OCI-M2 (cell line): Measurements from ENCODE around the gene HIP1.
"Not testable (repeated sequence)": the region's sequence is repeated elsewhere in the genome, so short reads cannot be mapped to it uniquely, and the experiment has no call there.

Source experiments
- DNase-seq: peaks from one replicate; lab custom pipeline; 2025; ENCODE audit not compliant: unreplicated experiment; lab: John Stamatoyannopoulos, UW

HIP1 gene

DNA sequence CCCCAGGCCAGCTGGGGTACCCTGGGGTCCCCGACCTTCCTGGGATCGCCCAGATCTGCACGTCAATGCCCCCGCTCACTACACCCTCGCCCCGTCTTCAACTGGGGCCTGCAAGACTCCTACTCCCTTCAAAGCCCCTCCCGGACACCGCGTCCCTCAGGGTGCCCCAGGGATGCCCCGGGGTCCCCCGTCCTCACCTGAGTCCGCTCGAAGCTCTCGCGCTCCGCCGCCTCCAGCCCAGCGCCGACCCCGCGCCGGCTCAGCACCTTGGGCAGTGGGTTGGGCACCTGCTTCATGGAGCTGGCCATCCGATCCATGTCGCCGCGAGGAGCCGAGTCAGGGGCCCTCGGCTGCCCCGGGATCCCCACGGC, at the start of gene HIP1:
TSS of gene HIP1 (minus strand) at position 338 of the 371 bp plus-strand sequence. CDS start at position 317, 21 bp downstream.
- DNase-seq, result no peak

DNA sequence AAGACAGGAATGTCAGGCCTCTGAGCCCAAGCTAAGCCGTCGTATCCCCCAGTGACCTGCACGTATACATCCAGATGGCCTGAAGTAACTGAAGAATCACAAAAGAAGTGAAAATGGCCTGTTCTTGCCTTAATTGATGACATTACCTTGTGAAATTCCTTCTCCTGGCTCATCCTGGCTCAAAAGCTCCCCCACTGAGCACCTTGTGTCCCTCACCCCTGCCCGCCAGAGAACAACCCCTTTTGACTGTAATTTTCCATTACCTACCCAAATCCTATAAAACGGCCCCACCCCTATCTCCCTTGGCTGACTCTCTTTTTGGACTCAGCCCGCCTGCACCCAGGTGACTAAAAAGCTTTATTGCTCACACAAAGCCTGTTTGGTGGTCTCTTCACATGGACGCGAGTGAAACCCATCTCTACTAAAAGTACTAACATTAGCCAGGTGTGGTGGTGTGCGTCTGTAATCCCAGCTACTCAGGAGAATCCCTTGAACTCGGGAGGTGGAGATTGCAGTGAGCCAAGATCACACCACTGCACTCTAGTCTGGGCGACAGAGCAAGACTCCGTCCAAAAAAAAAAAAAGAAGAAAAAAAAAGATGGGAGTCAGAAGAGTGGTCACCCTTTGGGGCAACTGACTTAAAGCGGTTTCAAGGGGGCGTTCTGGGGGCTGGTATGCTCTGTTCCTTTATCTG, 49.6 kb upstream of the HIP1 start:
- not testable (repeated sequence) for DNase-seq

DNA sequence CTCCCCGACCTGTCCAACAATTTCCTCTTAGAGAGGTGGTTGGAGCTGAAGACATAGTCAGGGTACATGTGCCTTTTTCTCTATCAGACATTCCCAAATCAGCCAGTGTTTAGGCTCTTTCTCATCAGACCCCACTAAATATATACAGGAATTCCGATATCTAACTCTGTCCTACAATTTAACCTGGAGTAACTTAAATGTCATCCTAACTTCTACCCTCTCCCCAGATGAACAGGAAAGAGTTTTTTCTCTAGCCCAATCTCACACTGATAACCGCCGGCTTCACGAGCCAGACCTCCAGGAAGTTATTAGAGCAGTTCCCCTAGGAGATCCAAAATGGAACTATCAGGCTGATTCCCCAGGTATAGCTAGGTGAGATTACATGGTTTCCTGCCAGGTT, 44.3 kb upstream of the HIP1 start:
- DNase-seq, result not testable (repeated sequence)

DNA sequence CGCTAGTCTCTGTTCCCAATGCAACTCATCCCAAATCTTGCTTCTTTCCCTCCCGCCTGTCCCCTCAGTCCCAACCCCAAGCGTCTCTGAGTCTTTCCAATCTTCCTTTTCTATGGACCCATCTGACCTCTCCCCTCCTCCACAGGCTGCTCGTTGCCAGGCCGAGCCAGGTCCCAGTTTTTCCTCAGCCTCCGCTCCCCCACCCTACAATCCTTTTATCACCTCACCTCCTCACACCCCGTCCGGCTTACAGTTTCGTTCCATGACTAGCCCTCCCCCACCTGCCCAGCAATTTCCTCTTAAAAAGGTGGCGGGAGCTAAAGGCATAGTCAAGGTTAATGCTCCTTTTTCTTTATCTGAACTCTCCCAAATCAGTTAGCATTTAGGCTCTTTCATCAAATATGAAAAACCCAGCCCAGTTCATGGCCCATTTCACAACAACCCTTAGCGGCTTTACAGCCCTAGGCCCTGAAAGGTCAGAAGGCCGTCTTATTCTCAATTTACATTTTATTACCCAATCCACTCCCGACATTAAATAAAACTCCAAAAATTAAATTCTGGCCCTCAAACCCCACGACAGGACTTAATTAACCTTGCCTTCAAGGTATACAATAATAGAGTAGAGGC, 42.0 kb upstream of the HIP1 start:
- DNase-seq, result not testable (repeated sequence)

DNA sequence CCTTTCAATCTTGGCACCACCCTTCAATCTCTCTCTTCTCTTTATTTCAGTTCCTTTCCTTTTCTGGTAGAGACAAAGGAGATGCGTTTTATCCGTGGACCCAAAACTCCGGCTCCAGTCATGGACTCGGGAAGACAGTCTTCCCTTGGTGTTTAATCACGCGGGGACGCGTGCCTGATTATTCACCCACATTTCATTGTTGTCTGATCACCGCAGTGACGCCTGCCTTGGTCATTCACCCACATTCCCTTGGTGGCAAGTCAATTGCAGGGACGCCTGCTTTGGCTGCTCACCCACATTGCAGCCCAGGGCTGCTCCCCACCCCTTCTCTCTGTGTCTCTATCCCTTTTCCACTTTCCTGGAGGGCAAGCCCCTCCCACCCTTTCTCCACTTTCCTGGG, 40.8 kb upstream of the HIP1 start:
- DNase-seq, result not testable (repeated sequence)

DNA sequence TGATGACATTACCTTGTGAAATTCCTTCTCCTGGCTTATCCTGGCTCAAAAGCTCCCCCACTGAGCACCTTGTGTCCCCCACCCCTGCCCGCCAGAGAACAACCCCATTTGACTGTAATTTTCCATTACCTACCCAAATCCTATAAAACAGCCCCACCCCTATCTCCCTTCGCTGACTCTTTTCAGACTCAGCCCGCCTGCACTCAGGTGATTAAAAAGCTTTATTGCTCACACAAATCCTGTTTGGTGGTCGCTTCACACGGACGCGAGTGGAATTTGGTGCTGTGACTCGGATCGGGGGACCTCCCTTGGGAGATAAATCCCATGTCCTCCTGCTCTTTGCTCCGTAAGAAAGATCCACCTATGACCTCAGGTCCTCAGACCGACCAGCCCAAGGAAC, 40.3 kb upstream of the HIP1 start:
- not testable (repeated sequence) for DNase-seq

DNA sequence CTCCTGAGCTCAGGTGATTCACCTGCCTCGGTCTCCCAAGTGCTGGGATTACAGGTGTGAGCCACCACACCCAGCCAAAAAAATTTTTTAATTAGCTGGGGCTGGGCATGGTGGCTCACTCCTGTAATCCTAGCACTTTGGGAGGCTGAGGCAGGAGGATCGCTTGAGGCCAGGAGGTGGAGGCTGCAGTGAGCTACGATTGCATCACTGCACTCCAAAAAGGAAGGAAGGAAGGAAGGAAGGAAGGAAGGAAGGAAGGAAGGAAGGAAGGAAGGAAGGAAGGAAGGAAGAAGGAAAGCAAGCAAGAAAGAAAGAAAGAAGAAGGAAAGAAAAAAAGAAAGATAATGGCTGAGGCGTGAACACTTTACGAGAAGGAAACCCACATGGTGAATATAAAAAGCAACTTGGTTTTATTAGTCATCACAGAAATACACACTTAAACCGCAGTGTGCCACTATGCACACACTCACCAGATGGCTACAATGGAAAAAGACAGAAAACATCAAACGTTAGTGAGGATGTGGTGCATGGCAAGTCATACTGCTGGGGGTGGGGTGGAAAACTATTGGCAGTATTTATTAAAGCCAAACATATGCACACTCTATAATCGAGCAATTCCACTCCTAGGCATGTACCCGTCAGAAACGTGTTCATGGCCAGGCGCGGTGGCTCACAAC, 37.7 kb upstream of the HIP1 start:
- DNase-seq, result no peak

DNA sequence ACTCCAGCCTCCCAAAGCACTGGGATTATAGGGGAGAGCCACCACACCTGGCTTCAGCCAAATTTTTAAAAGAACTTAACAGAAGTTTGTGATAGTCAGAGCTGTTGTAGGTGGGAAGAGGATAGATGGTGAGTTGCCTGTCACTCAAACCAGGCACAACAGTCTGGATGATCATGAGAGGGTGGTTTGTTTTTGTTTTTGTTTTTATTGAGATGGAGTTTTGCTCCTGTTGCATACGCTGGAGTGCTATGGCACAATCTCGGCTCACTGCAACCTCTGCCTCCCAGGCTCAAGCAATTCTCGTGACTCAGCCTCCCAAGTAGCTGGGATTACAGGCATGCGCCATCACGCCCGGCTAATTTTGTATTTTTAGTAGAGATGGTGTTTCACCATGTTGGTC, 35.2 kb upstream of the HIP1 start:
- DNase-seq, result not testable (repeated sequence)

DNA sequence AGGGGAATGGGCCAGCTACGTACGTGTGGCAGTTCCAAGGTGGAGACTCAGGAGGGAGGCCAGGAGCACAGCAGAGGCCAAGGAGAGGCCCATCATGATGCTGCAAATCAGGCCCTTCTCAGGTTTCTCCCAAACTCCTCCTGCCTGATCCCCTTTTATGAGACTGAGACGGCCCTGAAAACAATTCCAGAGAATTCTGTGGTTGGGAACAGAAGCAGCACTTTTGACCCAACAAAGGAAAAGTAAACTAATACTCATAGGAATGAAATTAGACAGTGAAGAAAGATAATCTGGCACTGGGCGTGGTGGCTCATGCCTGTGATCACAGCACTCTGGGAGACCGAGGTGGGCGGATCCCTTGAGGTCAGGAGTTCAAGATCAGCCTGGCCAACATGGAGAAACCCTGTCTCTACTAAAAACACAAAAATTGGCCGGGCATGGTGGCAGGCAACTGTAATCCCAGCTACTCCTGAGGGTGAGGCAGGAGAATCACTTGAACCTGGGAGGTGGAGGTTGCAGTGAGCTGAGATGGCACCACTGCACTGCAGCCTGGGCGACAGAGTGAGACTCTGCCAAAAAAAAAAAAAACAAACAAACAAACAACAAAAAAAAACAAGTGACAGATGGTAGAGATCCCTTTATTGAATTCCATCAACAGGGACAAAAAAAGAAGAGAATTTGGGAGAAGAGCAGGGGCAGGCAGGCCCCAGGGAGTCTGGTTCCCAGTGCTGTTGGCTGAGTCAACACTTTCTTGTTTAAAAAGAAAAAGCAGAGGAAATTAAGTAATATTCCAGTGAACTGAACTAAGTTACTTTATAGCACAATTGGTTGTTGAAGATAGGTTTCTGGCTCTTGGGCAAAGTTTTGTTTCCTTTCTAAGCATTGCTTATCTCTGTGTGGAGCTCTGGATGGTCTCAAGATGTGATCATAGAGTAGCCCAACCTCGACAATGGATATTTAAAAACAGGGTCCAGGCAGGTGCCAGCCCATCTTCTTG, 33.6 kb upstream of the HIP1 start, which contains the start of gene CCL26:
TSS of gene CCL26 (minus strand) at position 131 of the 997 bp plus-strand sequence. CDS start at position 96, 35 bp downstream.
- DNase-seq, result no peak

DNA sequence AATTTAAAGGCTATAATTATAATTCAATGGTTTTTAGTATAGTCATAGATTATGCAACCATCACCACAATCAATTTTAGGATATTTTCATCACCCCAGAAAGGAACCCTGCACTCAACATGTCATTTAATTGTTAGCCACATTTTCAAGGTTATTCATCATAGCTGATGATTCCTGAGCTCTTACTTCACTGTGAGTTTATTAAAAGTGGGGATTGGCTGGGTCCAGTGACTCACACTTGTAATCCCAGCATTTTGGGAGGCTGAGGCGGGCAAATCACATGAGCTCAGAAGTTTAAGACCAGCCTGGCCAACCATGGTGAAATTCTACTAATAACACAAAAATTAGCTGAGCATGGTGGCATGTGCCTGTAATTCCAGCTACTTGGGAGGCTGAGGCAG, 32.5 kb upstream of the HIP1 start:
- DNase-seq, result no peak

DNA sequence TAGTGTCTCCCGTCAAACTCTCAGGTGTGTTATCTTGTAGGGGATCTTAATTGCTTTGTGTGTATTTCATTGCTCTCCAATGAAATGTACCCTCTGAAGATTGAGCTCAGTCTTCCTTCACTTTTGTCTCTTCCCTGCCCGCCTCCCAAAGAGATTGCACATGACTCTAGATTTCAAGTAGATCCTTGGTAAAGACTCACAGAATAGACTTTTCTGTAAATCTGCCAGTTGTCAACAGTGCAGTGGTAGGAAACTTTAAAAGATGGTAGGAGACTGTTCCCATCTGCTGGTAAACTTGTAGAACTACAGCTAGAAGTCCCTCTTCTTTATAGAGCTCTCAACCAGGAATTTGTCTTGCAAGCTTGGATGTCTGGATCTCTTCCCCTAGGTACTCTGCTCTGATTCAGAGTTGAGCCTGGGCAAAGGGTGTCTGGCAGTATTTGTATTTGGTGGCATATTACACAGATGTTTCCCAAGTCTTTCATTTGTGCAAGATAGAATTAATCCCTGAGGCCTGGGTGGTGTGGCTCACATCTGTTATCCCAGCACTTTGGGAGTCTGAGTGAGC, 23.7 kb upstream of the HIP1 start:
- DNase-seq, result no peak

DNA sequence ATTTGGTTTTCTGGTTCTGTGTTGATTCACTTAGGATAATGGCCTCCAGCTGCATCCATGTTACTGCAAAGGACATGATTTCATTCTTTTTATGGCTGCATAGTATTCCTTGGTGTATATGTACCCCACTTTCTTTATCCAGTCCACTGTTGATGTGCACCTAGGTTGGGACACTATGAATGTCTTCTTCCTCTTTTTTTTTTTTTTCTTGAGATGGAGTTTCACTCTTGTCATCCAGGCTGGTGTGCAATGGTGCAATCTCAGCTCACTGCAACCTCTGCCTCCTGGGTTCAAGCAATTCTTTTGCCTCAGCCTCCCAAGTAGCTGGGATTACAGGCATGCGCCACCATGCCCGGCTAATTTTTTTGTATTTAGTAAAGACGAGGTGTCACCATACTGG, 23.1 kb upstream of the HIP1 start:
- not testable (repeated sequence) for DNase-seq

DNA sequence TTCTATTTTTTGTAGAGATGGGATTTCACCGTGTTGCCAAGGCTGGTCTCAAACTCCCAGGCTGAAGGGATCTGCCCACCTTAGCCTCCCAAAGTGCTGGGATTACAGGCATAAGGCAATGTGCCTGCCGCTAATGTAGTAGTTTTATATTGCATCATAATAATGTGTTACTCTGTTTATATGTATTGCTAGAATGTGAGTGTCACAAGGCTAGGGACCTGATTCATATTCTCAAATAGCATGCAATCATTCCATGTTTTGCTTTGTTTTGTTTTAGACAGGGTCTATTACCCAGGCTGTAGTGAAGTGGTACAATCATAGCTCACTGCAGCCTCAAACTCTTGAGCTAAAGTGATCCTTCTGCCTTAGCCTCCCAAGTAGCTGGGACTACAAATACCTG, 19.8 kb upstream of the HIP1 start:
- no peak for DNase-seq

DNA sequence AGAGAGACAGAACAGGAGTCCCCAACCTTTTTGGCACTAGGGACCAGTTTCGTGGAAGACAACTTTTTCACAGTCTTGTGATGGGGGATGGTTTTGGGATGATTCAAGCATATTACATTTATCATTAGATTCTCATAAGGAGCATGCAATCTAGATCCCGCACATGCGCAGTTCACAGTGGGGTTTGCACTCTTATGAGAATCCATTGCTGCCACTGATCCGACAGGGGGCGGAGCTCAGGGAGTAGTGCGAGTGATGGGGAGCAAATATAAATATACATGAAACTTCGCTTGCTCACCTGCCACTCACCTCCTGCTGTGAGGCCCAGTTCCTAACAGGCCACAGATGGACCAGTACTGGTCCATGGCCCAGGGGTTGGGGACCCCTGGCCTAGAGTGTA, 19.1 kb upstream of the HIP1 start:
- DNase-seq, result no peak

DNA sequence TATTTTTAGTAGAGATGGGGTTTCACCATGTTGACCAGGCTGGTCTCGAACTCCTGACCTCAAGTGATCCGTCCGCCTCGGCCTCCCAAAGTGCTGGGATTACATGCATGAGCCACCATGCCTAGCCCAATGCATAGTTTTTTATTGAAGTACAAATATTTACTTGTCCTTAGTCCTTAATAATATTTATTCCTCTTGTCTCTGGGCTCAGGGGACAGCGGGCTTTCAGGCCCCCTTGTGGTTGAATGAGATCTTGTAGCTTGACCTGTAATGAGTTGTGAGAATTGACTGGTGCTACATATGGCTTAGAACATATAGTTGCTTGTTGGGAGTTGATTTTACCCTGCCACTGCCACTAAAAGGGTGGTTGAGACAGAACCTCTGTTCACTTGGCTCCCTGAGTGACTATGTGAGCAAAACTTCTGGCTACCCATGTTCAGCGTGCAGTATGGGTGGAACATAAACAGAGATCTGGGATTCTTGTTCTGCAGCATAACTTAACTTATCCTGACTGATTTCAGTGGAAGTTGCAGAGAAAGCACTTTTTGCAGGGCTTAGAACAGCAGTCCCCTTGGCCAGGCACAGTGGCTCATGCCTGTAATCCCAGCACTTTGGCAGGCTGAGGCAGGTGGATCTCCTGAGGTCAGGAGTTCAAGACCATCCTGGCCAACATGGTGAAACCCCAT, 18.4 kb upstream of the HIP1 start:
- no peak for DNase-seq

DNA sequence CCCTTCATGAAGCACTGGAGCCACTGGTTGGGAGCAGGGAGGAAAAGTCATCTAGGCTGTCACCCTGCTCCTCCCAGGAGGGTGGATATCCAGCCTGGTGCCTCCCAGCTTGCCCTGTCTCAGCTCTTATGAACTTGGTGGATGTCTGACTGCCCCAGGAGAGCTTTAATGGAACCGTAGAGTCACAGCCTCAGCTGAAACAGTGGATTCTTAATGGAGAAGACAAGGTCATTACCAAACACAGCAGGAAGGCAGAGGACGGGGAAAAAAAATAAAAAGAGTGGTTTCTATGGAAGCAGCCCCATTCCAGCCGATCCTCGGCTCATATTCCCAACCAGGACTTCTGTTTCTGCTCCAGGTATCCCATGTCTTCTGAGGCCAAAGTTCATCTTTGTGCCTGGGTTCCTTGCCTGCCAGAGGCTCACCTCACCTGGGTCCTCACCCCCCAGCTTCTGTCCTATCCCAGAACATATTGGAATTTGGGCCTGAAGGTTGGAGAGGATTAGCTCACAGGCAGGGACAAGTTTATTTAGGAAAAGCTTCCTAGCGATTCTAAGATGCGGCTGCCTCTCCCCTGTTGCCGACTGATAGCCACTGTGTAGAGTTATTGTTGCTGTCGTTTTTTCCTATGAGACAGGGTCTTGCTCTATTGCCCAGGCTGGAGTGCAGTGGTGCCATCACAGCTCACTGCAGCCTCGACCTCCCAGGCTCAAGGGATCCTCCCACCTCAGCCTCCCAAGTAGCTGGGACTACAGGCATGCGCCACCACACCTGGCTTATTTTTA, 17.7 kb upstream of the HIP1 start:
- DNase-seq, result no peak

DNA sequence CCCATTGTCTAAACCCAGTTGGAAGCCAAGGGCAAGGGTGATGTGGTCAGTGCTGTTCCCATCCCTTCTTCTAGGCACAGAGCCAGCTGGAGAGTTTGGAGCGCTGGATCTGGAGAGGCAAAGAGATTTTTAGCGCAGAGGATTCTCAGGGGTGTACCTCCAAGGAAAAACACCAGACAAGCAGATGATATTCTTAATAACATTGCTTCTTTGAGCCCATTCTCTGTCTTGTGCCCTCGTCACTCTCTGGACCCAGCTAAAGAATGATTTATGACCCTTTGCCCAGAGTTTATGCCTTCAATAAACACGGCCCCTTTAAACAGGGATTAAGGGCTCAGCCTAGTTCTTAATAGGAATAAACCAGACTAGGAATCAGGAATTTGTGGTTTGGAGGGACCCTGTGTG, 4.7 kb upstream of the HIP1 start:
- DNase-seq, result no peak

DNA sequence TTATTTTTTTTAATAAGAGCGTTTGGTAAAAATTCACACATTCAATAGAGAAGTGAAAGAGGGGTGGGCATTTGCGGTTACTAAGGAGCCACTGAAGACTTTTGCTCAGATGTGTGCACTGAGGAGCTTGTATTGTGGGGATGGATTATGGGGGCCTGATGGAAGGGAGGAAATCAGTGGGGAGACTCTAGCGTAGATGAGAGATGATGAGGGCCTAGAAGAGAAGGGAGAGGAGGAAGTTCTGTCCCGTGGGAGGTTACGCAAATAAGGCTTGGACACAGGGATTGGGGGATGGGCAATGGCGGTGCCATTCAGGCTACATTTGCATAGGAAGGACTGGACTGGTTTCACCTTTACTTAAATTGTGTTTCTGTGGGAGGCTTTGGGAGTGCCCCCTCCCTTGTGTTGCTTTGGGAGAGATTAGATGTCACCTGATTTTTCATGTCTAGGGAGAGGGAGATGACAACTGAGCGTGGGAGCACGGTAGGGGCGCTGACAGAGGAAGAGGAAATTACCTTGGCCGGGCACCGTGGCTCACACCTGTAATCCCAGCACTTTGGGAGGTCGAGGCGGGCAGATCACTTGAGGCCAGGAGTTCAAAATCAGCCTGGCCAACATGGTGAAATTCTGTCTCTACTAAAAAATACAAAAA, 2.2 kb upstream of the HIP1 start:
- DNase-seq, result no peak
